OCI-LY3 (cell line): ENCODE data around the gene WDR18.

Experiments
- H2AFZ ChIP-seq: fragments of 200-600, 300-600 bp; shearing (Covaris generic); 2 replicates; pipeline ENCODE4 v1.6.0; 2014; ENCODE audit warnings: antibody characterized with exemption, low read depth, low read length
- H3K27ac ChIP-seq: fragments of 200-600, 300-600 bp; sonication (generic); 2 replicates; pipeline ENCODE4 v1.5.1; 2014; ENCODE audit warnings: mild to moderate bottlenecking, low read length, moderate library complexity, mixed read lengths
- H3K27me3 ChIP-seq: fragments of 200-600, 300-600 bp; sonication (generic); 2 replicates; pipeline ENCODE4 v1.6.1; 2014; ENCODE audit warnings: low read depth, low read length, mixed read lengths
- H3K36me3 ChIP-seq: fragments of 200-600, 300-600 bp; sonication (generic); replicated peaks from 2 replicates; pipeline ENCODE3; 2014; ENCODE audit warnings: low read depth, low read length, mixed read lengths
- H3K4me1 ChIP-seq: fragments of 300-600, 200-600 bp; sonication (generic); 2 replicates; pipeline ENCODE4 v1.6.1; 2014; ENCODE audit warnings: low read length, mixed read lengths
- H3K4me2 ChIP-seq: fragments of 200-600, 300-600 bp; sonication (generic); 2 replicates; pipeline ENCODE4 v1.6.1; 2014; ENCODE audit warnings: low read length, mixed read lengths
- H3K4me3 ChIP-seq: fragments of 300-600, 200-600 bp; sonication (generic); 2 replicates; pipeline ENCODE4 v1.5.1; 2014; ENCODE audit warnings: antibody characterized with exemption, mild to moderate bottlenecking, low read length, moderate library complexity
- H3K79me2 ChIP-seq: fragments of 300-600, 200-600 bp; shearing (Covaris generic); 2 replicates; pipeline ENCODE4 v1.6.1; 2014; ENCODE audit warnings: mild to moderate bottlenecking, low read length, mixed read lengths
- H3K9ac ChIP-seq: fragments of 300-600, 200-600 bp; shearing (Covaris generic); 2 replicates; pipeline ENCODE4 v1.6.0; 2014; ENCODE audit warnings: mild to moderate bottlenecking, low read length, moderate library complexity
- H3K9me3 ChIP-seq: fragments of 200-600, 300-600 bp; shearing (Covaris generic); 2 replicates; pipeline ENCODE4 v1.6.1; 2014; ENCODE audit warnings: low read length, mixed read lengths; ENCODE audit not compliant: insufficient read depth
- H4K20me1 ChIP-seq: fragments of 200-600, 300-600 bp; sonication (generic); 2 replicates; pipeline ENCODE4 v1.6.1; 2016; ENCODE audit warnings: low read length, mixed read lengths; ENCODE audit not compliant: insufficient read depth
- EZH2phosphoT487 ChIP-seq: fragments of 200-600 bp; shearing (Covaris generic); IDR thresholded peaks from 2 replicates; pipeline ENCODE4 v1.6.1; 2018; ENCODE audit warnings: antibody characterized with exemption, mixed run types, low read depth
- TF ChIP-seq, protein P1 (sequence below): fragments of 200-600, 300-600 bp; sonication (generic); IDR thresholded peaks from 2 replicates; pipeline ENCODE4 v1.5.1; 2014; ENCODE audit warnings: antibody characterized with exemption, low read length, low read depth

WDR18 gene

DNA sequence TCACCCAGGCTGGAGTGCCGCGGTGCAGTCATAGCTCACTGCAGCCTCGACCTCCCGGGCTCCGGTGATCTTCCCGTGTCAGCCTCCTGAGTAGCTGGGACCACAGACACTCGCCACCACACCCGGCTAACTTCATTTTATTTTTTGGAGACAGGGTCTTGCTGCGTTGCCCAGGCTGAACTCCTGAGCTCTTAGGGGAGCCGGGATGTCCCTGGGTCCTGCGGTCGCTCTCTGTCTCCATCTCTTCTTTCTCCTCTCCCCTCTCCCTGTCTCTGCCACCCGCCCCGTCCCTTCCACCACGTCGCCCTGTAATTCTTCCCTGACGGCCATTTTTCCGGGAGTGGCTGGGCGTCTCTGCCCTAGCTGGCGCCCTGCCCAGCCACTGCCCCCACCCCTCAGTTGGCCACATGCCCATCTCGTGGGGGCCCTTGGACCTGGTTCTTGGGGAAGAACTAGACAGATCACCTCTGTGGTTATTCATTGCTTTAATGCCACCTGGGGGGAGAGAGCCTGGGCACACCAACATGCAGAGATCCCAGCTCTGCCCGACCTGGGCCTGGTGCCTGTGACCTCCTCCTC, 39.4 kb upstream of the WDR18 start:
- H3K79me2 ChIP-seq = peaks cover 67% of the 10 kb centered on the region
- no peak overlapping the region for H3K9ac ChIP-seq
- H3K4me2 ChIP-seq = no peak overlapping the region

DNA sequence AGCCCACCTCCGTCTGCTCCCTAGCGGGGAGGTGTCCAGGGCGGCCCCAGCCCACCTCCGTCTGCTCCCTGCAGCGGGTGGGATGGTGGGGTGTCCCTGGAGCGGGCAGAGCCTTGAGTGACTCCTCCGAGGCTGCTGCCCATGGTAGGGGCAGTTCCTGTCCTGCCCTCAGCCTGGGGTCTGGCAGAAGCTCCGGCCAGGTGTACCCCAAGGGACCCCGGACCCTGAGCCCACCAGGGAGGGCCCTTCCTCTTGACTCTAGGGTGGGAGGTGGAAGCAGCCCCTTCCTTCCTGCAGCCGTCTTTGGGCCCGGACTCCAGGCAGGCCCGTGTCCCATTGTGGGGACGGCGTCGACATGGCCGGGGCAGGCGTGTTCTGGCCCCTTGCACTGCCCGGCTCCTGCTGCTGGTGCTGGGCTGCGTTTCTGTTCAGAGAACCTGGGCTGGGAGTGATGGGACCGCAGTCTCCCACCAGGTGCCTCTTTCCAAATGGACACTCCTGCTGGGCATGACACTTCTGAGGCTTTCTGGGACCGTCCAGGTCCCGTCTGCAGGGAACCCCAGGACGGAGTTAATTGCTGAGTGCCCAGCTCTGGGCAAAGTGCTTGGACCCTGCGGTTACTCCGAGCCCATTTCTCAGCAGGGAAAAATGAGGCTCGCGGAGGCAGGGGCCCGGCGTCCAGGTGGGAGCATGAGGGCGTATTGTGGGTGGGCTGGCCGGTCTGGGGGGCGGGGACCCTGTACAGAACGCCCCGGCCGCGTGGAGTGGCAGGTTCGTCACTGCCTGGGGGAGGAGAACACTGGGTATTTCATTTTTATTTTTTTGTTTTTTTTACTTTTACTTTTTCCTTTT, 38.5 kb upstream of the WDR18 start:
- Histone ChIP-seq H4K20me1 (peaks cover 21% of the 10 kb centered on the region), H3K27ac (no peak overlapping the region), H3K4me2 (no peak overlapping the region), H3K4me3 (no peak overlapping the region), H2AFZ (no peak overlapping the region), H3K9me3 (no peaks in the 10 kb centered on the region), H3K36me3 (peaks cover 35% of the 10 kb centered on the region), H3K27me3 (no peaks in the 10 kb centered on the region), H3K4me1 (peaks cover 56% of the 10 kb centered on the region), H3K9ac (no peak overlapping the region), H3K79me2 (peaks cover 63% of the 10 kb centered on the region)
- TF ChIP-seq EZH2phosphoT487 = no peak
- TF ChIP-seq, protein P1, sequence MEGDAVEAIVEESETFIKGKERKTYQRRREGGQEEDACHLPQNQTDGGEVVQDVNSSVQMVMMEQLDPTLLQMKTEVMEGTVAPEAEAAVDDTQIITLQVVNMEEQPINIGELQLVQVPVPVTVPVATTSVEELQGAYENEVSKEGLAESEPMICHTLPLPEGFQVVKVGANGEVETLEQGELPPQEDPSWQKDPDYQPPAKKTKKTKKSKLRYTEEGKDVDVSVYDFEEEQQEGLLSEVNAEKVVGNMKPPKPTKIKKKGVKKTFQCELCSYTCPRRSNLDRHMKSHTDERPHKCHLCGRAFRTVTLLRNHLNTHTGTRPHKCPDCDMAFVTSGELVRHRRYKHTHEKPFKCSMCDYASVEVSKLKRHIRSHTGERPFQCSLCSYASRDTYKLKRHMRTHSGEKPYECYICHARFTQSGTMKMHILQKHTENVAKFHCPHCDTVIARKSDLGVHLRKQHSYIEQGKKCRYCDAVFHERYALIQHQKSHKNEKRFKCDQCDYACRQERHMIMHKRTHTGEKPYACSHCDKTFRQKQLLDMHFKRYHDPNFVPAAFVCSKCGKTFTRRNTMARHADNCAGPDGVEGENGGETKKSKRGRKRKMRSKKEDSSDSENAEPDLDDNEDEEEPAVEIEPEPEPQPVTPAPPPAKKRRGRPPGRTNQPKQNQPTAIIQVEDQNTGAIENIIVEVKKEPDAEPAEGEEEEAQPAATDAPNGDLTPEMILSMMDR = no peak

More for the DNA sequence above, 39.4 kb upstream of the WDR18 start:
- Histone ChIP-seq H3K9me3 (no peaks in the 10 kb centered on the region), H3K4me1 (peaks cover 57% of the 10 kb centered on the region), H3K27ac (no peak overlapping the region), H3K27me3 (no peaks in the 10 kb centered on the region), H2AFZ (no peak overlapping the region), H3K36me3 (peaks cover 36% of the 10 kb centered on the region), H3K4me3 (no peak overlapping the region), H4K20me1 (peaks cover 29% of the 10 kb centered on the region)
- TF ChIP-seq, protein P1 = no peak
- no peak for TF ChIP-seq EZH2phosphoT487

DNA sequence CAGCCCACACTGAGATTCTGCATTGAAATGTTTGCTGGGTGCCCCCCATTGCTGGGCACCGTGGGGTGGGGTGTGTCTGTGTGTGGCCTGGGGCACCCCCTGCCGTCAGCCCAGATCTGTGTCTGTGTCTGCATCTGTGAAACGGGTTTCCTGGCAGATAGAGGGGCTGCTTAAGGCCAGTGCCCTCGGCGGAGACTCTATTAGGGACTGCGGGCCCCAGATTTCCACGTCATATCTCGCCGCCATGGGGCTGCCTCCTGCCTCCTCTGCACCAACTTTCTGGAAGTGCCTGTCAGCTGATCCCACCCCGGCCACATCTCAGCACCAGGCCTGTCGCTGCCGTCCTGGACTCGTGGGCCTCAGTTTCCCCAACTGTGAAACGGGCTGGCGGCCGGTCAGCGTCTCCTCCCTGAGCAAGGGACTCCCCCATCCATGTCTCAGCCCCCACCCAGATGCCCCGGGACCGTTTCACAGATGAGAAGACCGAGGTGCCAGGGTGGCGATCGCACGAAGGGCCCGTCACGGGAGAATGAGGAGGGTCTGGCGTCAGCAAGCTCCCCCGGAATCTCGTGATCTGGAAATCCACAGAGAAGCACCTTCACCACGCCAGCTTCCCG, 36.9 kb upstream of the WDR18 start:
- no peak overlapping the region for H2AFZ ChIP-seq
- peaks cover 59% of the 10 kb centered on the region for H3K79me2 ChIP-seq
- peak overlapping the region; percentile 86 for H3K4me2 ChIP-seq
- TF ChIP-seq, protein P1 = peak; percentile 54
- TF ChIP-seq EZH2phosphoT487 = no peak
- H3K27ac ChIP-seq = peak overlapping the region; percentile 96
- H3K9me3 ChIP-seq = no peaks in the 10 kb centered on the region
- H3K9ac ChIP-seq = peak overlapping the region; percentile 88
- no peaks in the 10 kb centered on the region for H3K27me3 ChIP-seq
- peaks cover 59% of the 10 kb centered on the region for H3K4me1 ChIP-seq
- peak overlapping the region; percentile 73 for H3K4me3 ChIP-seq
- peaks cover 24% of the 10 kb centered on the region for H3K36me3 ChIP-seq
- H4K20me1 ChIP-seq = peaks cover 8% of the 10 kb centered on the region; the same call in 1 of the 2 replicates
